22Rv1 (cell line): ENCODE results near the gene CTBP1.

Experiments
- ZFX ChIP-seq: fragments of 450-650 bp; IDR thresholded peaks from 2 replicates; pipeline ENCODE4 v1.6.1; 2017; ENCODE audit warnings: antibody characterized with exemption, borderline replicate concordance
- TF ChIP-seq, protein P1 (sequence below): fragments of 450-650 bp; IDR thresholded peaks from 2 replicates; pipeline ENCODE4 v1.5.1; 2017; ENCODE audit warnings: mild to moderate bottlenecking

DNA sequence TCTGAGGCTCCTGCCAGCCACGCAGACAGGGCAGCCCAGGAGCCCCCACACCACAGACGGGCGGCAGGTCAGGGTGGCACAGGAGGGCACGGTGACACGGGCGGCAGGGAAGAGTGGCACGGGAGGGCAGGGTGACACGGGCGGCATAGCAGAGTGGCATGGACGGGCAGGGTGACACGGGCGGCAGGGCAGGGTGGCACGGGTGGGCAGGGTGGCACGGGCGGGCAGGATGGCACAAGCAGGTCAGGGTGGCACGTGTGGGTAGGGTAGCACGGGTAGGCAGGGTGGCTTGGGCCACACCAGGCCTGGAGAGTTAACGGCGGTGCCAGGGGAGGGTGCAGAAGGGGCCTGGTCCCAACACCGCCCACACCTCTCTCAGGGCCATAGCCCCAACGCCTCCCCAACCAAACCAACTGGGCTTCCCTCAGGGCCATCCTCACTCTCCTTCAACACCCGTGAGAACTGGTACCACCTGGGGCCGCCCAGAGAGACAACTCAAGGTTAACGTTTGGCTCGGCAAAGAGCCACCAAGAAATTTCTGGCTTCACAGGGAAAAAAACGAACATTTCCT, 3.4 kb downstream of the CTBP1 start:
- TF ChIP-seq ZFX: no peak
- TF ChIP-seq, protein P1, sequence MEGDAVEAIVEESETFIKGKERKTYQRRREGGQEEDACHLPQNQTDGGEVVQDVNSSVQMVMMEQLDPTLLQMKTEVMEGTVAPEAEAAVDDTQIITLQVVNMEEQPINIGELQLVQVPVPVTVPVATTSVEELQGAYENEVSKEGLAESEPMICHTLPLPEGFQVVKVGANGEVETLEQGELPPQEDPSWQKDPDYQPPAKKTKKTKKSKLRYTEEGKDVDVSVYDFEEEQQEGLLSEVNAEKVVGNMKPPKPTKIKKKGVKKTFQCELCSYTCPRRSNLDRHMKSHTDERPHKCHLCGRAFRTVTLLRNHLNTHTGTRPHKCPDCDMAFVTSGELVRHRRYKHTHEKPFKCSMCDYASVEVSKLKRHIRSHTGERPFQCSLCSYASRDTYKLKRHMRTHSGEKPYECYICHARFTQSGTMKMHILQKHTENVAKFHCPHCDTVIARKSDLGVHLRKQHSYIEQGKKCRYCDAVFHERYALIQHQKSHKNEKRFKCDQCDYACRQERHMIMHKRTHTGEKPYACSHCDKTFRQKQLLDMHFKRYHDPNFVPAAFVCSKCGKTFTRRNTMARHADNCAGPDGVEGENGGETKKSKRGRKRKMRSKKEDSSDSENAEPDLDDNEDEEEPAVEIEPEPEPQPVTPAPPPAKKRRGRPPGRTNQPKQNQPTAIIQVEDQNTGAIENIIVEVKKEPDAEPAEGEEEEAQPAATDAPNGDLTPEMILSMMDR: no peak
